SK-N-SH treated with all-trans-retinoic acid at 6 μM for 48 hours (cell line): ENCODE measurements around the gene KRT9.

Source experiments
- ATAC-seq: fragments of 200-7000 bp; cut with Tn5 transposase; 3 replicates; pipeline ENCODE4 v1.9.1; 2020; ENCODE audit warnings: mild to moderate bottlenecking, moderate library complexity
- ARNTL ChIP-seq: fragments of 450-650 bp; formaldehyde crosslinking; IDR thresholded peaks from 2 replicates; pipeline ENCODE4 v1.5.0; 2020; ENCODE audit warnings: low read depth, mild to moderate bottlenecking, moderate library complexity, borderline replicate concordance
- BACH2 ChIP-seq: fragments of 250-450 bp; sonication (Bioruptor Pico); IDR thresholded peaks from 2 replicates; pipeline ENCODE4 v1.9.0; 2021; ENCODE audit warnings: mild to moderate bottlenecking, borderline replicate concordance
- ISL1 ChIP-seq: fragments of 250-450 bp; sonication (Bioruptor Pico); IDR thresholded peaks from 2 replicates; pipeline ENCODE4 v2.1.2; 2022; ENCODE audit warnings: mild to moderate bottlenecking, moderate library complexity
- PPARA ChIP-seq: fragments of 250-450 bp; sonication (Bioruptor Pico); IDR thresholded peaks from 2 replicates; pipeline ENCODE4 v1.5.0; 2020; ENCODE audit warnings: mild to moderate bottlenecking, borderline replicate concordance
- SNAI2 ChIP-seq: fragments of 250-450 bp; sonication (Bioruptor Pico); IDR thresholded peaks from 2 replicates; pipeline ENCODE4 v1.5.0; 2020; ENCODE audit warnings: mild to moderate bottlenecking, moderate library complexity
- TOX ChIP-seq: fragments of 250-450 bp; sonication (Bioruptor Pico); IDR thresholded peaks from 2 replicates; pipeline ENCODE4 v1.8.0; 2021; ENCODE audit warnings: mild to moderate bottlenecking, moderate library complexity, borderline replicate concordance
- ZC3H10 ChIP-seq: fragments of 250-450 bp; sonication (Bioruptor Pico); IDR thresholded peaks from 2 replicates; pipeline ENCODE4 v1.5.1; 2021; ENCODE audit warnings: mild to moderate bottlenecking, moderate library complexity
- ZFP3 ChIP-seq: fragments of 250-450 bp; sonication (Bioruptor Pico); IDR thresholded peaks from 2 replicates; pipeline ENCODE4 v1.5.0; 2020; ENCODE audit warnings: mild to moderate bottlenecking, moderate library complexity
- ZFP30 ChIP-seq: fragments of 450-650 bp; formaldehyde crosslinking; IDR thresholded peaks from 2 replicates; pipeline ENCODE4 v1.5.0; 2022; ENCODE audit warnings: mild to moderate bottlenecking, moderate library complexity
- ZNF565 ChIP-seq: fragments of 450-650 bp; formaldehyde crosslinking; conservative IDR thresholded peaks from 2 replicates; pipeline ENCODE4 v1.5.0; 2020; ENCODE audit warnings: low read depth, mild to moderate bottlenecking, moderate library complexity
- ZNF70 ChIP-seq: fragments of 450-650 bp; formaldehyde crosslinking; IDR thresholded peaks from 2 replicates; pipeline ENCODE4 v1.5.0; 2020; ENCODE audit warnings: mild to moderate bottlenecking, moderate library complexity
- TF ChIP-seq, protein P1 (sequence below): fragments of 250-450 bp; sonication (Bioruptor Pico); IDR thresholded peaks from 2 replicates; pipeline ENCODE4 v1.5.1; 2020; ENCODE audit warnings: low read depth, mild to moderate bottlenecking, moderate library complexity
- TF ChIP-seq, protein P2 (sequence below): fragments of 250-450 bp; sonication (Bioruptor Pico); IDR thresholded peaks from 2 replicates; pipeline ENCODE4 v1.5.1; 2021; ENCODE audit warnings: mild to moderate bottlenecking, moderate library complexity
- TF ChIP-seq, protein P3 (sequence below): fragments of 250-450 bp; sonication (Bioruptor Pico); IDR thresholded peaks from 2 replicates; pipeline ENCODE4 v1.8.0; 2021; ENCODE audit warnings: low read depth, mild to moderate bottlenecking, moderate library complexity, borderline replicate concordance
- TF ChIP-seq, protein P4 (sequence below): fragments of 250-450 bp; sonication (Bioruptor Pico); IDR thresholded peaks from 2 replicates; pipeline ENCODE4 v1.5.0; 2020; ENCODE audit warnings: mild to moderate bottlenecking, moderate library complexity

KRT9 gene

DNA sequence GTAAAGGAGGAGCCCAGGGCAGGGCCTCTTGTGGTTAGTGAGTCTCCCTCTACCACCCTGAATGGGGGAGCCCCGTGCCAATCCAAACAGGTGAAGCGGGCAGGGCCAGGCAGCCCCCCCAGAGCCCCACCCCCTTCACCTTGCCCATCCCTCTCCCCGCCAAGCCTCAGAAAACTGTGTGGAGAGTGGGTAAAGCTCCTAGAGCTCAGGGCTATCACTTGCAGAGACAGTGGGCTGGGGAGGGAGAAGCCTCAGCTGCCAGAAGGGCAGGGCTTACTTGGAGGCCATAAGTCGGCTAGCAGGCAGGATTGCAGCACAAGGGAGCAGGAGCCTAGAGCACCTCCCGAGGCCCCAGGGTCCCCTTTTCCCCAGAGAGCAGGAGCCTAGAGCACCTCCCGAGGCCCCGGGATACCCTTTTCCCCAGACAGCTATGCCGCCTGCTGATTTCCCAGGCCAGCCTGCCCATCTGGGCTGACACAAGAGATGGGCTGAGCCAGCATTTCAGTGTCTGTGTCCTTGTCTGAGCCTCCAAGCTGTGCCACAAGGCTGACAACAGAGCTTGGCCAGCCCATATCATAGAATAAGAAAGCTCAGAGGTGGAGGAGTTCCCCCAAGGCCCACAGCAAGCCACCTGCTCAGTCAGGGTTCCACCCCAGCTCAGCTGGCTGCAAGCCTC is 21.6 kb upstream of the KRT9 start (continued):
- TF ChIP-seq, protein P1, sequence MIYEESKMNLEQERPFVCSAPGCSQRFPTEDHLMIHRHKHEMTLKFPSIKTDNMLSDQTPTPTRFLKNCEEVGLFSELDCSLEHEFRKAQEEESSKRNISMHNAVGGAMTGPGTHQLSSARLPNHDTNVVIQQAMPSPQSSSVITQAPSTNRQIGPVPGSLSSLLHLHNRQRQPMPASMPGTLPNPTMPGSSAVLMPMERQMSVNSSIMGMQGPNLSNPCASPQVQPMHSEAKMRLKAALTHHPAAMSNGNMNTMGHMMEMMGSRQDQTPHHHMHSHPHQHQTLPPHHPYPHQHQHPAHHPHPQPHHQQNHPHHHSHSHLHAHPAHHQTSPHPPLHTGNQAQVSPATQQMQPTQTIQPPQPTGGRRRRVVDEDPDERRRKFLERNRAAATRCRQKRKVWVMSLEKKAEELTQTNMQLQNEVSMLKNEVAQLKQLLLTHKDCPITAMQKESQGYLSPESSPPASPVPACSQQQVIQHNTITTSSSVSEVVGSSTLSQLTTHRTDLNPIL (CRISPR knock-in tag), result no peak
- TF ChIP-seq, protein P2, sequence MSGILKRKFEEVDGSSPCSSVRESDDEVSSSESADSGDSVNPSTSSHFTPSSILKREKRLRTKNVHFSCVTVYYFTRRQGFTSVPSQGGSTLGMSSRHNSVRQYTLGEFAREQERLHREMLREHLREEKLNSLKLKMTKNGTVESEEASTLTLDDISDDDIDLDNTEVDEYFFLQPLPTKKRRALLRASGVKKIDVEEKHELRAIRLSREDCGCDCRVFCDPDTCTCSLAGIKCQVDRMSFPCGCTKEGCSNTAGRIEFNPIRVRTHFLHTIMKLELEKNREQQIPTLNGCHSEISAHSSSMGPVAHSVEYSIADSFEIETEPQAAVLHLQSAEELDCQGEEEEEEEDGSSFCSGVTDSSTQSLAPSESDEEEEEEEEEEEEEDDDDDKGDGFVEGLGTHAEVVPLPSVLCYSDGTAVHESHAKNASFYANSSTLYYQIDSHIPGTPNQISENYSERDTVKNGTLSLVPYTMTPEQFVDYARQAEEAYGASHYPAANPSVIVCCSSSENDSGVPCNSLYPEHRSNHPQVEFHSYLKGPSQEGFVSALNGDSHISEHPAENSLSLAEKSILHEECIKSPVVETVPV (CRISPR knock-in tag), result no peak

DNA sequence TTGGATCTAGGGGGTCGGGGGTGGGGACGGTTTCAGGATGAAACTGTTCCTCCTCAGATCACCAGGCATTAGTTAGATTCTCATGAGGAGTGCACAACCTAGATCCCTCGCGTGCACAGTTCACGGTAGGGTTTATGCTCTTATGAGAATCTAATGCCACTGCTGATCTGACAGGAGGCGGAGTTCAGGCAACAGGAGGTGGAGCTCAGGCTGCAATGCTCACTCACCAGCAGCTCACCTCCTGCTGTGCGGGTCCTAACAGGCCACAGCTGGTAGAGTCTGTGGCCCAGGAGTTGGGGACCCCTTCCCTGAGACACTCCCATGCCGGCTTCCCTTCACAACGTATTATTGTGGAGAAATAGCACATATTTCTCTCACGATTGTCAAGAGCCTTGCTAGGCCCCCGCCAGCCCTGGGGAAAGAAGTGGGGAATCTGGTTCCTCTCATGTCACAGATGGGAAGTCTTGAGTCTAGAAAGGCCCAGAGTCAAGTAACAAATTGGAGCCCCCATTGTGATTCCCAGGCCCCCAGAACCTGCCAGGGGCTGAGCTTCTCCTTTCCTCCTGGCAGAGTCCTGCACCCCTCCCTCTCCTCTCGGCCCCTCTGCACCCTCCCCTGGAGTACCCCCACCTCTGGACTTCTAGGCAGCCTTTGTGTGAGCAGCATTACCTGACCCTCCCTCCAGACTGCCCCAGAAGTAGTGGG is 20.9 kb upstream of the KRT9 start:
- no peak for ATAC-seq
- no peak for TF ChIP-seq PPARA
- TF ChIP-seq, protein P3, sequence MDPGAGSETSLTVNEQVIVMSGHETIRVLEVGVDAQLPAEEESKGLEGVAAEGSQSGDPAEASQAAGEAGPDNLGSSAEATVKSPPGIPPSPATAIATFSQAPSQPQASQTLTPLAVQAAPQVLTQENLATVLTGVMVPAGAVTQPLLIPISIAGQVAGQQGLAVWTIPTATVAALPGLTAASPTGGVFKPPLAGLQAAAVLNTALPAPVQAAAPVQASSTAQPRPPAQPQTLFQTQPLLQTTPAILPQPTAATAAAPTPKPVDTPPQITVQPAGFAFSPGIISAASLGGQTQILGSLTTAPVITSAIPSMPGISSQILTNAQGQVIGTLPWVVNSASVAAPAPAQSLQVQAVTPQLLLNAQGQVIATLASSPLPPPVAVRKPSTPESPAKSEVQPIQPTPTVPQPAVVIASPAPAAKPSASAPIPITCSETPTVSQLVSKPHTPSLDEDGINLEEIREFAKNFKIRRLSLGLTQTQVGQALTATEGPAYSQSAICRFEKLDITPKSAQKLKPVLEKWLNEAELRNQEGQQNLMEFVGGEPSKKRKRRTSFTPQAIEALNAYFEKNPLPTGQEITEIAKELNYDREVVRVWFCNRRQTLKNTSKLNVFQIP (CRISPR knock-in tag), result no peak
- TF ChIP-seq ZNF565, result no peak
- TF ChIP-seq, protein P4, sequence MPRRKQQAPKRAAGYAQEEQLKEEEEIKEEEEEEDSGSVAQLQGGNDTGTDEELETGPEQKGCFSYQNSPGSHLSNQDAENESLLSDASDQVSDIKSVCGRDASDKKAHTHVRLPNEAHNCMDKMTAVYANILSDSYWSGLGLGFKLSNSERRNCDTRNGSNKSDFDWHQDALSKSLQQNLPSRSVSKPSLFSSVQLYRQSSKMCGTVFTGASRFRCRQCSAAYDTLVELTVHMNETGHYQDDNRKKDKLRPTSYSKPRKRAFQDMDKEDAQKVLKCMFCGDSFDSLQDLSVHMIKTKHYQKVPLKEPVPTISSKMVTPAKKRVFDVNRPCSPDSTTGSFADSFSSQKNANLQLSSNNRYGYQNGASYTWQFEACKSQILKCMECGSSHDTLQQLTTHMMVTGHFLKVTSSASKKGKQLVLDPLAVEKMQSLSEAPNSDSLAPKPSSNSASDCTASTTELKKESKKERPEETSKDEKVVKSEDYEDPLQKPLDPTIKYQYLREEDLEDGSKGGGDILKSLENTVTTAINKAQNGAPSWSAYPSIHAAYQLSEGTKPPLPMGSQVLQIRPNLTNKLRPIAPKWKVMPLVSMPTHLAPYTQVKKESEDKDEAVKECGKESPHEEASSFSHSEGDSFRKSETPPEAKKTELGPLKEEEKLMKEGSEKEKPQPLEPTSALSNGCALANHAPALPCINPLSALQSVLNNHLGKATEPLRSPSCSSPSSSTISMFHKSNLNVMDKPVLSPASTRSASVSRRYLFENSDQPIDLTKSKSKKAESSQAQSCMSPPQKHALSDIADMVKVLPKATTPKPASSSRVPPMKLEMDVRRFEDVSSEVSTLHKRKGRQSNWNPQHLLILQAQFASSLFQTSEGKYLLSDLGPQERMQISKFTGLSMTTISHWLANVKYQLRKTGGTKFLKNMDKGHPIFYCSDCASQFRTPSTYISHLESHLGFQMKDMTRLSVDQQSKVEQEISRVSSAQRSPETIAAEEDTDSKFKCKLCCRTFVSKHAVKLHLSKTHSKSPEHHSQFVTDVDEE (CRISPR knock-in tag), result no peak
- TF ChIP-seq, all 23 proteins: peak for 0

DNA sequence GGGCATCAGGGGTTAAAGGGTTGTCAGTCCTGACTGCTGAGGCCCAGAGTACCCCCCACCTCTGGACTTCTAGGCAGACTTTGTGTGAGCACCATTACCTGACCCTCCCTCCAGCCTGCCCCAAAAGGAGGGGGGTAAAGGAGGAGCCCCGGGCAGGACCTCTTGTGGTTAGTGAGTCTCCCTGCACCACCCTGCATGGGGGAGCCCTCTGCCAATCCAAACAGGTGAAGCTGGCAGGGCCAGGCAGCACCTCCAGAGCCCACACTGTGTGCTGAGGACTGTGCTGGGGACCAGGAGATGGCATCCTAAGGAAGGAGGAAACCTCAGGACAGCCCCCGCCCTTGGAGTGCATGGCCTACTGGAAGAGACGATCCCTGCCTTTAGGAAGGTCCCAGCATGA is 17.4 kb upstream of the KRT9 start:
- ATAC-seq, result no peak
- TF ChIP-seq ZNF70 (CRISPR knock-in tag) (no peak), TOX (CRISPR knock-in tag) (no peak), ZFP3 (CRISPR knock-in tag) (no peak), BACH2 (CRISPR knock-in tag) (no peak), ZC3H10 (CRISPR knock-in tag) (no peak)

DNA sequence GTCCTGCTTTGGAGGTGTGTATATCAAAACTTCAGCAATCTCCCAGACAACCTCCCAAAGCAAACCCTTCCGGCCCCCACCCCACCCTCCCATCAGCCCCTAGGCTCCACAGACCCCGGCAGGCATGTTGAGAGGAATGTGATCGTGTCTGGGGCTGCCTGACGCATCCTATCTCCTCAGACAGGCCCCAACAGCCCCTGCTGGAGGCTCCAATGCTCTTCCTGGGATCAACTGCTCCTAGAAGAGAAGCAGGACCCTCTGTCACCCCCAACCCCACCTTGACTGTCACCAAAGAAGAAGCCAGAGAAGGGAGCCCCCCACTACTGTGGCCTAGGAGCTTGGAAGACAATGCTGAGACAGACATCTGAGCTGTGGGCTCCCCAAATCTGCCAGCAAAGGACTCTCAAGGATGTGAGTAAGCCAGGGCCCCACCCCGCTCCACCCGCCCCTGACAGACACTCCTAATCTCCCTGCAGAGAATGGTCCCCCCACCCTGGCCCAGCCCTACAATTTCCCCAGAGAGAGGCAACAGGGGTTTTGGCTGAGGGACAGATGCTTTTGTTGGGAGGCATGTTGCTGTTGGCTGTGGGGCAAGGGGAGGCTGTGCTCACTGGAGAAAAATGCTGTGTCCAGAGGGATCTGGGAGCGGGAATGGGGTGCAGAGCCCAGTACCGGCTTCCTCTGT is 16.4 kb upstream of the KRT9 start:
- TF ChIP-seq ARNTL (CRISPR knock-in tag) (no peak), SNAI2 (CRISPR knock-in tag) (no peak), ISL1 (CRISPR knock-in tag) (no peak), ZFP30 (no peak)
- TF ChIP-seq, protein P1 (CRISPR knock-in tag), result no peak
- TF ChIP-seq, all 23 proteins: peak for 0
- ATAC-seq, result no peak
